Renal cortex interstitium (tissue), 11 donors: ENCODE results near the gene FYB1. TPM values are rescaled to one million over a fixed set of nuclear protein-coding genes. Genes with fewer than 3 reads are reported as not detected.

Experiments used
- DNase-seq, 11 donors: peaks; one replicate each; pipeline ENCODE4 v3.0.0-alpha.2; 2013; ENCODE audit warnings: low read depth in 9 of 11, low spot score in 4 of 11; ENCODE audit errors: extremely low read depth in 1 of 11
- polyA plus RNA-seq, 3 donors: library from polyadenylated mRNA; unstranded; fragments of 120-200 nt; gene quantifications; one replicate each; pipeline ENCODE4 v1.2.1, GENCODE V29; 2013; ENCODE audit not compliant: insufficient read length in 3 of 3

The FYB1 gene
- polyA plus RNA-seq, 3 donors, result 3.9 to 4.4 (median 4.4) TPM

GRCh38 chr5:39076757-39077728, 142.3 kb downstream of the FYB1 start:
- DNase-seq, result no peak

DNA sequence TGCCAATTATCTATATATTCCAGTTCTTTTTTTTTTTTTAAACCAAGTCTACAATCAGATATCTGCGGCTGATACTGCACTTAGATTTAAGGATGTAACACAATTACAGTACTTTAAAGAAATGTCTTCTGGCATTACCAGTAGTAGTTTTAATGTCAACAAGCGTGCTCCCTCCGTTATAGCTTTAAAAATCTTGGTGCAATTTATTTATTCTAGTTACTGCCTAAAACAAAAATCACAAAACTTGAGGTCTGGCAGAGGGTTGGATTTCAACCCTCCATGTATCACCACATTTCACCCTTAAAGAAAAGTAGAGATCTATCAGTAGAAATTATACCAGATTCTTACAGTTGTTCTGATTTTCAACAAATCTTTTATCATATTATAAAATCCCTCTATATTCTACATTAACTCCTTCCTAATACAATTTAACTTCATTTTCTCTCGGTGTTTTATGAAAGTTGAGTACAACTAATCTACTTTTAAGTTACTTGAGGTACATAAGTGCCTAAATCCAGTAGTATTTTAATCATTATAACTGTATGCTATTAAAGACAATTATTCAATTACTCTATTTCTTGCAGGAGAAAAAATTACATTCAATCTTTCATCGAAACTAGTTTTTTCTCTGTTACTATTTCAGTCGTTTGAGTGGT, 143.1 kb downstream of the FYB1 start:
- DNase-seq, result no peak

GRCh38 chr5:39074017-39074814, 145.1 kb downstream of the FYB1 start, which contains the start of gene RICTOR:
RICTOR (minus strand) TSS chr5:39074399; CDS start chr5:39074377, 22 bp downstream.
- peak; percentile 68 to 84 (median 77) for DNase-seq

GRCh38 chr5:39073767-39074016, 145.7 kb downstream of the FYB1 start:
- peak in 3 of 11 donors; percentile 17 to 29 (median 29) for DNase-seq

DNA sequence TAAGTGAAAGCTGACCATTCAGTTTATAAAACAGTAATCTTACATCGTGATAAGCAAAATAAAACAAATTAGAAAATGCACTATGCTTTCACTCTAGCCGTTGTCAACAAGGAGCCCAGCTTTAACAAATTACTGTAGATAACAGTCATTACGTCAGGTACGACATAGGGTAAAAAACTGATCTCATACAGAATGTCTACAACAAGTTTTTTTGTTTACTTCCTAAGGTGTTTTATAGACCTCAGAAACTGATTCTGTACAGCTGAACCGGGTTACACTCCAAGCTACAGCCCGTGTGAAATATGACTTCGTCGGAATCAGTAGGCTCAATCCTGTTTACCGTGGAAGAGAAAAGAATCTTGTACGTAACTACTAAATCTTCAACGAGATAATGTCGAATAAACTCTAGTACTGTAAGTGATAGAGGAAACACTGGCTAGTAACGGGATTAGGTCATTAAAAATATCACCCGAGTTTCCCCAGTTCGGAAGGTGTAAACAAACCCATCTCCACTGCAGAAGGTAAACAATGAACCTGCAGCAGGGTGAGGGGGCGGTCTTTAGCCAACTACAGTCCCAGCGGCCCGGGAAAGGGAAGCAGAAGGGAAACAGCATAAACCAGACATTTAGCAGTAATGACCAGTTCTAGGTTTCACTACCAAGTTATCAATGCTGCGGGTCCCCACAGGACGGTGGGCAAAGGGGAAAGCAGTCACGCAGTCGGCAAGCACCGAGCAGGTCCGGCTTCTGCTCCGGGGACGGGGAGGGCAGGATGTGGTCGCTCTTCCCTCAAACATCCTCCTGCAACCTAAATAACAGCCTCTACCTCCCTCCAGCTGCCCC, 146.2 kb downstream of the FYB1 start:
- peak in 10 of 11 donors; percentile 27 to 54 (median 41) for DNase-seq

GRCh38 chr5:39068099-39068498, 151.3 kb downstream of the FYB1 start:
- DNase-seq, result no peak

DNA sequence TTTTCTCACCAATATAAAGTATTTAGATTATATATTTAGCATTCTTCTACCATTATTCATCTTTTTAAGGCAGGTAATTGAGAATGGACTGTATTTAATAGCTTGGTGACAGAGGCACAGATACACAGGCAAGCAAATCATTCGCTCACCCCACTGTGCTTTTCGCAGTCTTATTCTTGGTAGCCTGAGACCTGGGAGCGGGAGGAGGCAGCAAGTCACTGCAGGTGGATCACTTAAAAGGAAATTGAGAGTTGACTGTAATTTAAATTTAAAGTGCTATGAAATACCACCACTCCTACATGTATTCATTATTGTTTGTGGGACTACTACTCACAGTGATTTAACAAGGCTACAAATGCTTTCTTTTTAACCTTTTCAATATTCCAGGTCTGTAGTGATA, 154.9 kb downstream of the FYB1 start:
- no peak for DNase-seq

DNA sequence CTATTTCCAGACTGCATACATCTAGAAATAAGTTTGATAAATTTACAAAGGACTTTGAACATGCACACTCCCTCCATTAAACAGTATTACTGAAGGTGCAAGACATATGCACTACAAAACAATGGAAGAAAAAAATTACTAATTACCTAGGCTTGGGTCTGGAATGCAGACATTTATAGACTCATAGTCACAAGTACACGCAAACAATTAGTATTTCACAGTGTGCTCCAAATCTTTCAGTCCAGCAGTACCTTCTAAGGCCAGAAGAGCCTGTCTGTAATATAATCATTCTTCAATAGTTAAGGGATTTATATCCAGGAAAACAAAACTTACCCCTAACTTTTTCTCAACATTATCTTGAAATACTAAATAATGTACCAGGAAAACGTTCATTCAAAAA, 156.3 kb downstream of the FYB1 start:
- DNase-seq, result no peak

- DNase-seq, result no peak
Measured at GRCh38 chr5:39062530-39062929, 156.8 kb downstream of the FYB1 start.

DNA sequence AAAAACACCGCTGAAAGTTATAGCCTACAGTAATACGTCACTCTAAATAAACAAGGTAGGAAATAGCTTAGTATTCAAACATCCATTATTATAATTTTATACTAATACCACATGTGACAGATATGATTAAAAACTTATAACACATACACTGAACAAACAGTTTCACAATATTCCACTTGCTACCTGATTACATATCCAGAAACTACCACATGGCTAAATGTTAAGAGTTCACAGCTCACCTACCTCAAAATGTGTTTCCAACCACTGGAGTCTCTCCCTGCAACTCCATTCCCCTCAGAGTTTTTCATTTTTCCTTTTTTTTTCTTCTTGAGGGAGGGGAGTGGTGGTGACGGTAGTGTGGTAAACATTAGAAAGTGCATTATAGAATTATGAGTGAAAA, 157.3 kb downstream of the FYB1 start:
- DNase-seq, result no peak

- no peak for DNase-seq
Measured at GRCh38 chr5:39059064-39059463, 160.3 kb downstream of the FYB1 start.

DNA sequence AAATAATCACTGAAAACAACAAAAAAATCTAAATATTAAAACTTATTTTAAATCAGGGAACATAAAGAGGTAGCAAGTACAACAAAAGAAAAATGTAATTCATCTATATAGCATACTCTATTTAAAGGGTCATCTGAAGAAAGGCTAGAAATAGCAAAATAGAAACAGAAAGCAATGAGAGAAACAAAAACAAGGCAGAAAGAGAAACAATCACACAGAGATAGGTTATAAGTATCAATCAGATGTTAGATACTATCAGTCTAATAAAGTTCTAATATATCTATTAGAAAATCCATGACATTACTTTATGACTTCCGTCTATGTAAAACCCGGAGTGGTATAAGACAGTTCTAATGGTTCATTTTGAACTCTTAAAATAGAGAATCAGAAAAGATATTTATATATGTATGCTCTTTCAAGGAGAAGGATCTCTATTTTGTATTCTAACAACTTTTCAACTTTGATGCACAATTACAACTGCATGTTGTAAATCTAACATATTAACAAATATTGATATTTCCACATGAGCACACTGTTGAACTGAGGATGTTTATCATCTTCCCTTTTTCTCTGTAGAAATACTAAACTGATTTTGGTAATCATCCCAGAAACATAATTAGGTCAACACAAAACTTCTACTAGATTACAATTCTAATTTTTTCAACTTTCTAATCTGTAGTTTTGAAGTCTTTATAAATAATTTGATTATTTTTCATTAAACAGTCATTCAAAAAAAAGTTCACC, 161.0 kb downstream of the FYB1 start:
- no peak for DNase-seq

DNA sequence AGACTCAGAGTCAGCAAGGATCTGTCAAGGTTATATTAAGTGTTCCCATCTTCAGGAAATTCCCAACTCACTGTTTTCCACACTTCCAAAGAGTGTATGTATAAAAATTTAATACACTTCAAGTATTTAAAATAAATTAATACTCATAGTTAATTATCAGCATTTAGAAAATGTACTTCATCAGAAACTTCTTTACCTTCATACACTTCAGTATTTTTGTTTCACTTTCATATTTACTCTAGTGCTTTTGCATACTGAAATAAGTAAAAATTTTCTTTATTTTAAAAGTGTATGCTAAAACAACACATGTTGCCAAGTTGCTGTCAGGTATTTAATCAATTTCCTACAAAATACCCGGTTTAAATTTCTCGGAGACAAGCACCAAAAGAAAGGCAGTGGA, 161.6 kb downstream of the FYB1 start:
- no peak for DNase-seq

GRCh38 chr5:39055768-39056398, 163.5 kb downstream of the FYB1 start:
- no peak for DNase-seq
